C4-2B (cell line): ENCODE measurements around the gene RHO.

Source experiments
- ZFX ChIP-seq: fragments of 450-650 bp; IDR thresholded peaks from 2 replicates; pipeline ENCODE4 v1.6.1; 2017
- TF ChIP-seq, protein P1 (sequence below): fragments of 450-650 bp; conservative IDR thresholded peaks from 2 replicates; pipeline ENCODE4 v1.5.1; 2017; ENCODE audit warnings: mild to moderate bottlenecking

DNA sequence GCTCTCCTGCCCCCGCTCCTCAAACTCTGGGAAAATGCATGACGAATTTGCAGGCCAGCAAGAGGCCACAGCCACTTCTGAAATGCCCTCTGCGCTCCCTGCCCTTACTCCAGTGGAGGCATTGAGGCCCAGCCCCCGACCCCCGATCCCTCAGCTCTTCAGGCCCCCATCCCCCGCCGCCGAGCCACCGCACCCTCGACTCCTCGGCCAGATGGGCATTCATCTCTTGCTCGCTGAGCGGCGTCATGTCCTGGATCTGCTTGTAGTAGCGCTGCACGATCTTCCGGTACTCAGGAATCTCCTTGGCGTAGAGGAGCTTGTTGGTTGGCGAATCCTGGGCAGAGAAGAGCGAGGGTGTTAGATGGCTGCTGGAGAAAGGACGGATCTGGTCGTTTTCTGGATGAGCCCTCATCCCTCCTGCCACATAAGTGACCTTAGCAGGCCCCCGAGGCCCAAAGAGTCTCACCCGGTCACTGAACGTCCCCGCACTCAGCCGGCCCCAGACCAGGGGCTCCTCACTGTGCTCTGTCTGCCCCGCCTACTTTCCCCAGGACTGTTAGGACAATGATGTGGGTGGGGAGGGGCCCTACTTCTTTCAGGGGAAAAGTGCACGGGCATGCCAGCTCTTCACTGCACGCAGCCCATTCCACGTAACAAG, 28.6 kb downstream of the RHO start:
- TF ChIP-seq, protein P1, sequence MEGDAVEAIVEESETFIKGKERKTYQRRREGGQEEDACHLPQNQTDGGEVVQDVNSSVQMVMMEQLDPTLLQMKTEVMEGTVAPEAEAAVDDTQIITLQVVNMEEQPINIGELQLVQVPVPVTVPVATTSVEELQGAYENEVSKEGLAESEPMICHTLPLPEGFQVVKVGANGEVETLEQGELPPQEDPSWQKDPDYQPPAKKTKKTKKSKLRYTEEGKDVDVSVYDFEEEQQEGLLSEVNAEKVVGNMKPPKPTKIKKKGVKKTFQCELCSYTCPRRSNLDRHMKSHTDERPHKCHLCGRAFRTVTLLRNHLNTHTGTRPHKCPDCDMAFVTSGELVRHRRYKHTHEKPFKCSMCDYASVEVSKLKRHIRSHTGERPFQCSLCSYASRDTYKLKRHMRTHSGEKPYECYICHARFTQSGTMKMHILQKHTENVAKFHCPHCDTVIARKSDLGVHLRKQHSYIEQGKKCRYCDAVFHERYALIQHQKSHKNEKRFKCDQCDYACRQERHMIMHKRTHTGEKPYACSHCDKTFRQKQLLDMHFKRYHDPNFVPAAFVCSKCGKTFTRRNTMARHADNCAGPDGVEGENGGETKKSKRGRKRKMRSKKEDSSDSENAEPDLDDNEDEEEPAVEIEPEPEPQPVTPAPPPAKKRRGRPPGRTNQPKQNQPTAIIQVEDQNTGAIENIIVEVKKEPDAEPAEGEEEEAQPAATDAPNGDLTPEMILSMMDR = no peak
- TF ChIP-seq ZFX = no peak
